ENCODE measurements around the gene OVAAL. TPM values are rescaled to one million over a fixed set of nuclear protein-coding genes. Genes with fewer than 3 reads are reported as not detected.

OVAAL gene
- total and polyA plus RNA-seq, 2 donors (not counting 3 experiments of a cell fraction or from before 2014, with no cell fraction given): 0.04 TPM; not detected in 1

GRCh38 chr1:180603850-180604226 lies 45.1 kb downstream of the OVAAL start:
- TF ChIP-seq POLR2AphosphoS5 (IDR thresholded peaks at IDR 0.05; ENCODE audit: insufficient read depth, low read depth, low read length) (no peak), JUN (IDR thresholded peaks at IDR 0.05; ENCODE audit: borderline replicate concordance, insufficient read depth, insufficient read length, low read depth) (no peak), POLR2A (IDR thresholded peaks at IDR 0.05; ENCODE audit: low read depth, low read length) (no peak), FOS (IDR thresholded peaks at IDR 0.05; ENCODE audit: borderline replicate concordance, insufficient read depth, low read length) (no peak)
- TF ChIP-seq, protein P1, sequence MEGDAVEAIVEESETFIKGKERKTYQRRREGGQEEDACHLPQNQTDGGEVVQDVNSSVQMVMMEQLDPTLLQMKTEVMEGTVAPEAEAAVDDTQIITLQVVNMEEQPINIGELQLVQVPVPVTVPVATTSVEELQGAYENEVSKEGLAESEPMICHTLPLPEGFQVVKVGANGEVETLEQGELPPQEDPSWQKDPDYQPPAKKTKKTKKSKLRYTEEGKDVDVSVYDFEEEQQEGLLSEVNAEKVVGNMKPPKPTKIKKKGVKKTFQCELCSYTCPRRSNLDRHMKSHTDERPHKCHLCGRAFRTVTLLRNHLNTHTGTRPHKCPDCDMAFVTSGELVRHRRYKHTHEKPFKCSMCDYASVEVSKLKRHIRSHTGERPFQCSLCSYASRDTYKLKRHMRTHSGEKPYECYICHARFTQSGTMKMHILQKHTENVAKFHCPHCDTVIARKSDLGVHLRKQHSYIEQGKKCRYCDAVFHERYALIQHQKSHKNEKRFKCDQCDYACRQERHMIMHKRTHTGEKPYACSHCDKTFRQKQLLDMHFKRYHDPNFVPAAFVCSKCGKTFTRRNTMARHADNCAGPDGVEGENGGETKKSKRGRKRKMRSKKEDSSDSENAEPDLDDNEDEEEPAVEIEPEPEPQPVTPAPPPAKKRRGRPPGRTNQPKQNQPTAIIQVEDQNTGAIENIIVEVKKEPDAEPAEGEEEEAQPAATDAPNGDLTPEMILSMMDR (IDR thresholded peaks at IDR 0.05; ENCODE audit: extremely low read depth in 1 of 2, insufficient read depth in 1 of 2, low read depth in 1 of 2, low read length in 2 of 2): no peak
- FAIRE-seq: no peak
- Histone ChIP-seq H2AFZ (ENCODE audit: low read depth, low read length) (no peak overlapping the region), H3K4me2 (ENCODE audit: insufficient read depth, low read length) (no peak overlapping the region), H3K79me2 (ENCODE audit: control insufficient read depth, insufficient read depth, low read length) (no peaks in the 10 kb centered on the region), H3K9ac (replicated peaks; ENCODE audit: extremely low read depth, insufficient read depth, low read length) (no peak overlapping the region), H3K9me1 (replicated peaks; ENCODE audit: control insufficient read depth, extremely low read depth, insufficient read depth, low read length) (no peaks in the 10 kb centered on the region), H3K27ac (ENCODE audit: insufficient read depth, low read depth, low read length) (no peak overlapping the region), H3K4me3 (replicated peaks in 1 of 3; ENCODE audit: insufficient read depth in 1 of 3, low read depth in 1 of 3, low read length in 3 of 3) (no peak overlapping the region), H3K27me3 (ENCODE audit: control insufficient read depth in 2 of 2, insufficient read depth in 2 of 2, low read length in 2 of 2) (peaks cover 7 to 13% of the 10 kb centered on the region in 2 experiments), H4K20me1 (replicated peaks; ENCODE audit: control insufficient read depth, extremely low read depth, insufficient read depth, low read length) (no peaks in the 10 kb centered on the region), H3K36me3 (ENCODE audit: control insufficient read depth in 2 of 2, extremely low read depth in 1 of 2, insufficient read depth in 2 of 2, low read length in 2 of 2) (no peaks in the 10 kb centered on the region), H3K4me1 (ENCODE audit: control insufficient read depth, extremely low read depth, insufficient read depth, low read length) (no peaks in the 10 kb centered on the region), H3K9me3 (replicated peaks; ENCODE audit: control insufficient read depth, insufficient read depth, low read length) (no peaks in the 10 kb centered on the region)
- CTCF ChIA-PET: no interaction called here
- intact Hi-C loops (cut with micrococcal nuclease): no loop called here
- no peak for DNase-seq (ENCODE audit: low read depth, low spot score)
- dilution Hi-C loops (cut with MboI; ENCODE audit: extremely low pct_ligation_motif_present, low sequenced_read_pairs): no loop called here
- BruUV-seq (replicated peaks): no TSS peak
- POLR2A ChIA-PET: no interaction called here

GRCh38 chr1:180606155-180606554 lies 47.4 kb downstream of the OVAAL start:
- Histone ChIP-seq H3K27me3 (ENCODE audit: control insufficient read depth in 2 of 2, insufficient read depth in 2 of 2, low read length in 2 of 2) (peaks cover 5 to 9% of the 10 kb centered on the region in 2 experiments), H3K4me2 (ENCODE audit: insufficient read depth, low read length) (no peak overlapping the region), H3K4me3 (replicated peaks in 1 of 3; ENCODE audit: insufficient read depth in 1 of 3, low read depth in 1 of 3, low read length in 3 of 3) (no peak overlapping the region), H3K4me1 (ENCODE audit: control insufficient read depth, extremely low read depth, insufficient read depth, low read length) (no peaks in the 10 kb centered on the region), H3K79me2 (ENCODE audit: control insufficient read depth, insufficient read depth, low read length) (no peaks in the 10 kb centered on the region), H3K27ac (ENCODE audit: insufficient read depth, low read depth, low read length) (no peak overlapping the region), H2AFZ (ENCODE audit: low read depth, low read length) (no peak overlapping the region), H4K20me1 (replicated peaks; ENCODE audit: control insufficient read depth, extremely low read depth, insufficient read depth, low read length) (no peaks in the 10 kb centered on the region), H3K9me1 (replicated peaks; ENCODE audit: control insufficient read depth, extremely low read depth, insufficient read depth, low read length) (no peaks in the 10 kb centered on the region), H3K9me3 (replicated peaks; ENCODE audit: control insufficient read depth, insufficient read depth, low read length) (no peaks in the 10 kb centered on the region), H3K36me3 (ENCODE audit: control insufficient read depth in 2 of 2, extremely low read depth in 1 of 2, insufficient read depth in 2 of 2, low read length in 2 of 2) (no peaks in the 10 kb centered on the region), H3K9ac (replicated peaks; ENCODE audit: extremely low read depth, insufficient read depth, low read length) (no peak overlapping the region)
- TF ChIP-seq FOS (IDR thresholded peaks at IDR 0.05; ENCODE audit: borderline replicate concordance, insufficient read depth, low read length) (no peak), POLR2AphosphoS5 (IDR thresholded peaks at IDR 0.05; ENCODE audit: insufficient read depth, low read depth, low read length) (no peak), JUN (IDR thresholded peaks at IDR 0.05; ENCODE audit: borderline replicate concordance, insufficient read depth, insufficient read length, low read depth) (no peak), MYC (IDR thresholded peaks at IDR 0.05; ENCODE audit: low read depth, low read length) (no peak), GATA2 (IDR thresholded peaks at IDR 0.05; ENCODE audit: insufficient read depth, insufficient read length, low read depth, low read length) (no peak), EZH2 (IDR thresholded peaks at IDR 0.05; ENCODE audit: borderline replicate concordance, low read depth, low read length, severe bottlenecking) (no peak), POLR2A (IDR thresholded peaks at IDR 0.05; ENCODE audit: low read depth, low read length) (no peak)
- TF ChIP-seq, protein P2, sequence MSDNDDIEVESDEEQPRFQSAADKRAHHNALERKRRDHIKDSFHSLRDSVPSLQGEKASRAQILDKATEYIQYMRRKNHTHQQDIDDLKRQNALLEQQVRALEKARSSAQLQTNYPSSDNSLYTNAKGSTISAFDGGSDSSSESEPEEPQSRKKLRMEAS (IDR thresholded peaks at IDR 0.05; ENCODE audit: insufficient read depth, insufficient read length): no peak
- TF ChIP-seq, protein P1 (IDR thresholded peaks at IDR 0.05; ENCODE audit: extremely low read depth in 1 of 2, insufficient read depth in 1 of 2, low read depth in 1 of 2, low read length in 2 of 2): no peak
- FAIRE-seq (no peak), DNase-seq (ENCODE audit: low read depth, low spot score) (no peak)
- dilution Hi-C loops (cut with MboI; ENCODE audit: extremely low pct_ligation_motif_present, low sequenced_read_pairs) (no loop called here), intact Hi-C loops (cut with micrococcal nuclease) (no loop called here)
- BruUV-seq (replicated peaks): no TSS peak
- CTCF ChIA-PET: no interaction called here
- POLR2A ChIA-PET: no interaction called here
